HS-27A (cell line): ENCODE measurements around the gene PARN.
"Not testable (repeated sequence)": the region's sequence is repeated elsewhere in the genome, so short reads cannot be mapped to it uniquely, and the experiment has no call there.

Source experiments
- DNase-seq: peaks from one replicate; pipeline ENCODE4 v3.0.0-alpha.2; 2012; ENCODE audit warnings: low read depth, missing footprints

PARN gene

DNA sequence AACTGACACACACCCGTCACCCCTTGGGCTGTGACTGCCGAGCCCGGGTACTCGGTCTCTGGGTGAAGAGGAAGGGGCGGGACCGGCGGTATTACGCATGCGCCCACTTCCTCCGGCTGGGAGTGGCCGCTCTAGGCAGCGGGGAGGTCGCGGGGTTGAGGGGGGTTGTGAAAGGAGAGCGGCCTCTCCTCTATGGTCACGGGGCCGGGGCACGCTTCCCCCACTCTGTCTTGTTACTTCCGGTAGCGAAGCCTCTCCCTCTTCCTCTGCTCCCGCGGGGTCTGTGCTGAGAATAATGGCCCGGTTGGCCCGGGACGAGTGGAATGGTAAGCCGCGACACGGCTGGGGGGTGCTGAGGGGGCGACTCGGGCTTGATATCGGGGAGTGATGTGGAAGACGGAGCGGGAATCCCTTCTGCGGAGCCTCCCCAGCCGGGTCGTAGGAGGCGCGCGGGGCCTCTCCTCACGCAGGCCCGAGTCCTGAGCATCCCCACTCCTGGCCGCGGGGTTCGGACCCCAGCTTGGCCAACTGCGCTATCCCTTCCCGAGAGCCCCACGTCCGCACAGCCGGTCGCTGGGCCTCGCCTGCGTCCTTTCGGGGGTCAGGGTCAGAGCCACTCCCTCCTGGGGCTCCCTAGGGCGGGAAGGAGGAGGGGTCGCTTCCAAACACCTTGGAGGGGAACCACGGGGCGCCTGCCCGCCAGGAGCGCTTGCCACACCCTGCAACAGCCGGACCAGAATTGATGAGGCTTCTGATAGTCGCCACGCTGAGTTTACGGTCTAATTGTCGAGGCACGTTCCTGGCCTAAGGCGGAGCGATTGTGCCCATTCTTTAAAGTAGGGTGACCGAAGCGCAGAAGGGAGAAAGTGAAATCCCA is 2.9 kb upstream of the PARN start, which contains the start of gene BFAR:
Gene BFAR (plus strand): TSS at position 259 of the 877 bp plus-strand sequence. CDS start 11,396 bp downstream, outside the sequence.
- peak; percentile 86 for DNase-seq

GRCh38 chr16:14630620-14631330 is 715 bp upstream of the PARN start:
- DNase-seq = not testable (repeated sequence)

DNA sequence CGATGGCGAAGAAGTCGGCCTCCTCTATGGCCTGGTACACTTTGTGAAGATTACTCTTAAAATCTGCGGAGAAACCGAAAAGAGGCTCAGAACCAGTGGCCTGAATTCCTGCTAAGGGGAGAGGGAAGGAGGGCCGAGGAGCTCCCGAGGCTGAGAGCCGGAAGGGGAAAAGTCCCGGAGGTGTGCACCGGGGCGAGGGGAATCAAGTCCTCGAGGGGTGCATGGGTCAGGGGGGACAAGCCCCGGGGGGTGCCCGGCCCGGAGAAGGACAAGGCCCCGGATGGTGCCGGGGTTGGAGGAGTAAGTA is 495 bp downstream of the PARN start:
- DNase-seq = no peak

- no peak for DNase-seq
These were observed 1.1 kb downstream of the PARN start for GRCh38 chr16:14628806-14629611.

DNA sequence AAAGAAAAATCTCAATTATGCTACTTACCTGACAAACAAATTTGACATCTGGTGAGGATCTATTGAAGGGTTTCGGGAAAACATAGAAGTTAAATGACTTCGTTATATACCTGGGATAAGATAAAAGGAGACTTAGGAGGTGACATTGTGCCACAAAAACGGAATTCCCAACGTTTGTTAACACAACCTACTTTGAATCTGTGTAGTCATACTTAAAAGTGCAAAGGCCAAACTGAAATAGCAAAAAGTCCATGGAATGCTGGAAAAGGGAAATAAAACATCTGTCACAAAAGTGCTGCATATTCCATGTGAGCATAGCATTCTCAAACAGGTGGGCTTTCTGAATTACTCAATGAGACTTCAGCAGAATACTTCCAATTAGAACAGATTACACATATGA is 3.0 kb downstream of the PARN start:
- no peak for DNase-seq

- DNase-seq = no peak
These were observed 11.5 kb downstream of the PARN start for GRCh38 chr16:14618566-14618965.

DNA sequence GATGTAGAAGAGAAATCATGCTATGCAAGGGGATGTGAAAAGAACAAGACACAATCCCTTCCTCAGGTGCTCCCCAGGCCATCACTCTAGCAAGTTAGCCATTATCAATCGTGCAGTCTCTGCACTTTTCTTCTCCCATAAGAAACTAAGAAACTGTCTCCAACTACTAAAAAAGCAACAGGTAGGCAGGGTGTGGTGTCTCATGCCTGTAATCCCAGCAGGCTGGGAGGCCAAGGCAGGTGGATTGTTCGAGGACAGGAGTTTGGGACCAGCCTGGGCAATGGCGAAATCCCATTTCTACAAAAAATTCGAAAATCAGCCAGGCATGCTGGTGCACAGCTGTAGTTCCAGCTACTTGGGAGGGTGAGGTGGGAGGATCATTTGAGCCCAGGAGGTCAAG is 13.8 kb downstream of the PARN start:
- no peak for DNase-seq

GRCh38 chr16:14613991-14614390 is 16.1 kb downstream of the PARN start:
- DNase-seq = no peak

- DNase-seq = no peak
These were observed 18.4 kb downstream of the PARN start for GRCh38 chr16:14611660-14612059.

DNA sequence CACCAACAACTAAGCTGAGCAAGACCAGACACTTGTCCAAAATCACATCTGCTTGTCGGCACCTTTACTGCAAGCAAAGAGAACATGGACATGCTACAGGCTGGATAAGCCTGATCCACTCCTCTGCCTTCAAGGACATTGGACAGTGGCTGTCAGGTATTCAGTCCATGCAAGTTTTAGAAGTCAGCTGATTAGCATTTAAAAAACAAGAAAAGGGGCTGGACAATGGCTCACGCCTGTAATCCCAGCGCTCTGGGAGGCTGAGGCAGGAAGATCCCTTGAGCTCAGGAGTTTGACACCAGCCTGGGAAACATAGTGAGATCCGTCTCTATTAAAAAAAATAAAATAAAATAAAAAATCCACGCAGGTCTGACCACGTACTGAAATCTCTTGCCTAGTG is 20.3 kb downstream of the PARN start:
- DNase-seq = no peak

DNA sequence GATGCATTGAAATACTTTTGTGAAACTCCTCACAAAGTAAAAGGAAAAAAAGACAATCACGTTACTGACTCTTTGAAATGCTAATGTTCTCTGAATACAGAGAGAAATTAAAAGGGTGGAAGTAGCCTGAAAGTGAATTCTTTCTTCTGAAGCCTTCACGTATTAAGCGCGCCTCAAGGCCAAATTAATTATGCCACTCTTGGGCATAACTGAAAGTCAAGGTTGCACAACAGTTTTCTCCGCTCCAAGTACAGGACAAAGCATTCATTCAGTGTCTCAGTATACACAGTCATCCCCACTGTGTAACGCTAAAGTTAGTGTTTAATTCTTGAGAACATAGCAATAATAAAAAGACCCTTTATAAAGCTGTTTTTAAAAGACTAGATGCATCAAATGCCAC is 21.5 kb downstream of the PARN start:
- DNase-seq = no peak

- no peak for DNase-seq
These were observed 21.9 kb downstream of the PARN start for GRCh38 chr16:14608111-14608566.

DNA sequence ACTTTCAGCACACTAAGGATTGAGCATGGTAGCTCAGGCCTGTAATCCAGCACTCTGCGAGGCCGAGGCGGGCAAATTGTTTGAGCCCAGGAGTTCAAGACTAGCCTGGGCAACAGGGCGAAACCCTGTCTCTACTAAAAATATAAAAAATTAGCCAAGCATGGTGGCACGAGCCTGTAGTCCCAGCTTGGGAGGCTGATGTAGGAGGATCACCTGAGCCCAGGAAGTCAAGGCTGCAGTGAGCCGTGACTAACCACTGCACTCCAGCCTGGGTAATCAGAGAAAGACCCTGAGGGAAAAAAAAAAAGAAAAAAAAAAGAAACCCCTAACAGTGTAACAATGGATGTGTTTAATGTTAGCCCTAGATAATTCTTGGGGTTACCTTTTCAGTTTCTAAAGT is 24.0 kb downstream of the PARN start:
- no peak for DNase-seq

DNA sequence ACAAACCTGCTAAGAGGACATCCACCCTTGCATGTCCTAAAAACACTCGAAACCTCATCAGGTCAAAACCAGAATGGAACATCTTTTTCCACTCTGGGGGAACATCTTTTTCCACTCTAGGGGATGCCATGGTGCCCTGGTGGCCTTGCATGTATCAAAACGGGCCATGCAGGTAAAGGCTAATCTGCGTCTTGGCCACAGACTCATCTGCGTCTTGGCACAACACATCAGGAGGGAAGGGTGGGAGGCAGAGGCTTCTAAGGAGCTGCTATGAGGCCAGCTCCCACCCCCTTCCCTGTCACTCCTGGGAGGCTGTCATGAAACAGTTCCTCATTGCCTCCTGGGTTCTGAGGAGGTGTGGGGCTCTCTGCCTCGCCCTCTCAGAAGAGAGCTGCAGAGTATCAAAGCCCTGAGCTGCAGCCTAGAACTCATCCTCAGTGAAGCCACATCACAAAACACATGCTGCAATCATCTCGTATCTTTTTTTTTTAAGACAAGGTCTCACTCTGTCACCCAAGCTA is 27.6 kb downstream of the PARN start:
- DNase-seq = no peak

DNA sequence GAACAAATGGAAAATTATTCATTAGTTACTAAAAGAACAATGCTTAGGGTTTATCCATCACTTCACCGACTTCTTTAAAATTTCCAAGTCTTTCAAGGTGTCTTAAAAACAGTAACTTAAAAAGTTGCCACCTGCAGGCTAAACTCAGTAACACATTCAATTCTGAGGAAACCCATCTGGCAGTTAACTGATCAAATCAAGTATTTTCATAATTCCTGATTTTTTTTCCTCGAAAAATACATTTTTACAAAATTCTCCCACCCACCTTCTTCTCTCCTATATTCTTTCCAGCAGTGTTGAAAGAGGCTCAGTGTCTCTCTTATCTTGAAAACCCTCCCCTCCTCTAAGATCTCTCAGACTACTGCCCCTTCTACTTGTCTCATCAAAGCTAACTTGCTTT is 29.9 kb downstream of the PARN start:
- DNase-seq = no peak

GRCh38 chr16:14586637-14587305 is 43.3 kb downstream of the PARN start:
- DNase-seq = no peak

- no peak for DNase-seq
These were observed 44.8 kb downstream of the PARN start for GRCh38 chr16:14585287-14585686.

GRCh38 chr16:14580926-14581325 is 49.1 kb downstream of the PARN start:
- not testable (repeated sequence) for DNase-seq

DNA sequence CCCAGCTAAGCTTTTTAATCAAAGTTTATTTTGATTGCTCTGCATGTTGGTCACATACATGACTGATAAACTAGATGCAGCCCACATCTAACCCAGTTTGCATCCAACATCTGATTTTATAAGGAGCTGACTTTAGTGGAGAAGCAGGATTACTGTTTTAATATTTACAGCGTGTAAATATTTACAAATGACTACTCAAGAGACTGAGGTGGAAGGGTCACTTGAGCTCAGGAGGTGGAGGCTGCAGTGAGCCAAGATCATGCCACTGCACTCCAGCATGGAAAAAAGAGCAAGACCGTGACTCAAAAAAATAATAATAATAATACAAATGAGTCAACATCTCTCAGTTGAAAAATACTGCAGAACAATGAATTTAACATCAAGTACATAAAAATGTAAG is 50.8 kb downstream of the PARN start:
- no peak for DNase-seq

DNA sequence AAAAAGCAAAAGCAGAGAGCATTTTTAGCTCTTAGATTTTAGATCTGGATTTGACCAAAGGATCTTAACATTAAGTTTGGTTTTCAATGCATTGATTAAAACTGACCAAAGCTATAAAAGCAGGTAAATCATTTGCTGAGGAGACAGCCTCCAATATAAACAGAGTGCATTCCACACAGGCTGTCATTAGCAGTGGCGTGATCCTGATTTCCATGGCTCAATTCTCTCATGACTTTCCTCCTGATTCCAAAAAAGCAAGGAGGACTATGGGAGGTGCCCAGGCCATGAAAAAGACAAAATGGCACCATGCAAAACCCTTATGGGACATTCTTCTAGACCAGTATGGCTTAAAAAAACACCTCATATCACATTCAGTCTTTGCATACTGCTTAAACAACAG is 53.5 kb downstream of the PARN start:
- no peak for DNase-seq

GRCh38 chr16:14576069-14576468 is 54.0 kb downstream of the PARN start:
- DNase-seq = no peak
